Neuronal stem cell (in vitro differentiated cells): ENCODE measurements around the gene KIAA1328.

ENCODE experiments used
- DNase-seq: peaks from one replicate; pipeline ENCODE4 v3.0.0-alpha.2; 2013; ENCODE audit warnings: low spot score
- H2AFZ ChIP-seq: one replicate; pipeline ENCODE4 v1.6.1; 2013; ENCODE audit warnings: mild to moderate bottlenecking, low read length, inconsistent platforms
- H2AK5ac ChIP-seq: 2 replicates; pipeline ENCODE4 v1.6.1; 2013; ENCODE audit warnings: low read depth, mild to moderate bottlenecking, inconsistent platforms, low read length, moderate library complexity, mixed read lengths
- H2BK120ac ChIP-seq: 2 replicates; pipeline ENCODE4 v1.6.1; 2013; ENCODE audit warnings: low read depth, mild to moderate bottlenecking, inconsistent platforms, low read length, moderate library complexity, mixed read lengths
- H2BK12ac ChIP-seq: one replicate; pipeline ENCODE4 v1.6.1; 2013; ENCODE audit warnings: low read length, inconsistent platforms
- H2BK15ac ChIP-seq: 2 replicates; pipeline ENCODE4 v1.6.1; 2013; ENCODE audit warnings: mild to moderate bottlenecking, low read length, inconsistent platforms, mixed read lengths
- H2BK5ac ChIP-seq: one replicate; pipeline ENCODE4 v1.6.1; 2013; ENCODE audit warnings: inconsistent platforms, mild to moderate bottlenecking, low read length, moderate library complexity
- H3K14ac ChIP-seq: one replicate; pipeline ENCODE4 v1.6.1; 2013; ENCODE audit warnings: low read length, inconsistent platforms
- H3K18ac ChIP-seq: 2 replicates; pipeline ENCODE4 v1.6.1; 2013; ENCODE audit warnings: low read length, inconsistent platforms
- H3K23ac ChIP-seq: 2 replicates; pipeline ENCODE4 v1.6.1; 2013; ENCODE audit warnings: low read depth, mild to moderate bottlenecking, mixed read lengths, low read length, inconsistent platforms; ENCODE audit not compliant: poor library complexity
- H3K27ac ChIP-seq: replicated peaks from 3 replicates; pipeline ENCODE4 v1.5.1; 2013; ENCODE audit warnings: low read length, inconsistent platforms
- H3K27me3 ChIP-seq, 3 experiments: 2 replicates each; pipeline ENCODE4 v1.6.1; 2013; ENCODE audit warnings: low read length in 3 of 3, mild to moderate bottlenecking in 2 of 3, inconsistent platforms in 1 of 3, low read depth in 1 of 3, mixed read lengths in 1 of 3, moderate library complexity in 1 of 3; ENCODE audit not compliant: control insufficient read depth in 3 of 3, insufficient read depth in 3 of 3
- H3K36me3 ChIP-seq, 2 donors: replicated peaks in 1 of 2; 2 replicates each; pipeline ENCODE4 v1.6.1; 2013; ENCODE audit warnings: low read length in 2 of 2; ENCODE audit not compliant: control insufficient read depth in 2 of 2, insufficient read depth in 2 of 2
- H3K4ac ChIP-seq: 2 replicates; pipeline ENCODE4 v1.6.1; 2013; ENCODE audit warnings: inconsistent platforms, mild to moderate bottlenecking, low read length, moderate library complexity
- H3K4me1 ChIP-seq, 2 donors: 1 replicate in 1 of 2; 2 replicates in 1 of 2; pipeline ENCODE4 v1.6.1; 2013; ENCODE audit warnings: low read length in 2 of 2, low read depth in 1 of 2; ENCODE audit not compliant: control insufficient read depth in 2 of 2, insufficient read depth in 1 of 2
- H3K4me2 ChIP-seq: one replicate; pipeline ENCODE4 v1.6.1; 2013; ENCODE audit warnings: mild to moderate bottlenecking, low read length, inconsistent platforms; ENCODE audit not compliant: insufficient read depth, poor library complexity, severe bottlenecking
- H3K4me3 ChIP-seq, 2 donors: 2 replicates each; pipeline ENCODE4 v1.5.1; 2013; ENCODE audit warnings: low read length in 2 of 2, mild to moderate bottlenecking in 2 of 2, inconsistent platforms in 1 of 2, moderate library complexity in 1 of 2
- H3K79me1 ChIP-seq: one replicate; pipeline ENCODE4 v1.6.1; 2013; ENCODE audit warnings: low read depth, mild to moderate bottlenecking, inconsistent platforms, low read length, moderate library complexity
- H3K9ac ChIP-seq: one replicate; pipeline ENCODE4 v1.6.1; 2013; ENCODE audit warnings: mild to moderate bottlenecking, low read depth, low read length, inconsistent platforms; ENCODE audit not compliant: poor library complexity
- H3K9me3 ChIP-seq, 2 donors: replicated peaks in 1 of 2; 2 replicates each; pipeline versions ENCODE3 to v1.6.1; 2013; ENCODE audit warnings: low read length in 2 of 2, mild to moderate bottlenecking in 2 of 2, inconsistent platforms in 1 of 2, low read depth in 1 of 2, mixed read lengths in 1 of 2, moderate library complexity in 1 of 2; ENCODE audit not compliant: control insufficient read depth in 2 of 2, insufficient read depth in 1 of 2
- H4K8ac ChIP-seq: one replicate; pipeline ENCODE4 v1.6.1; 2013; ENCODE audit warnings: low read depth, mild to moderate bottlenecking, inconsistent platforms, low read length, moderate library complexity
- H4K91ac ChIP-seq: one replicate; pipeline ENCODE4 v1.6.1; 2013; ENCODE audit warnings: low read length, low read depth, mild to moderate bottlenecking, inconsistent platforms; ENCODE audit not compliant: poor library complexity
- WGBS, 2 donors: extraction: QIAGEN DNeasy Blood & Tissue Kit; methylation state at CpG; one replicate each; pipeline ENCODE4 v1.1.7; 2013; ENCODE audit warnings: missing lambda C conversion rate in 2 of 2, mixed read lengths in 1 of 2; ENCODE audit not compliant: insufficient read length in 2 of 2, insufficient replicate concordance in 1 of 2; ENCODE audit errors: extremely low coverage in 2 of 2; 5-methylcytosine and 5-hydroxymethylcytosine counted together

The KIAA1328 gene

DNA sequence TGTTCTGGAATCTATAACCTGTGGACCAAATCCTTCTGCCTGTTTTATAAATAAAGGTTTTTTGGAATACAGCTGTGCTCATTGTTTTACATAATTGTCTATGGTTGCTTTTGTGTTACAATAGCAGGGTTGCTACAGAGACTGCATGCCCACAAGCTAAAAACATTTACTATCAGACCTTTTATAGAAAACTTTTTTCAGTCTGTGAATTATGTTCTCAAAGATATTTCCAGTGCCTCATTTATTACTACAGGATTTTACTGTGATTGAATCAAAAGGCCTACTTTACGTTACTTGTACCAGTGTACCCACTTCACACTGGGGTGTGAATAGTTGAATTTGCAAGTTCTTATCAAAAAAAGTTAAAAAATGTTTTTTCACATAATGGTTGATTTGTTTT, 7.0 kb downstream of the KIAA1328 start:
- Histone ChIP-seq H3K36me3 (peaks cover 0 to 20% of the 10 kb centered on the region in 2 donors), H3K9ac (no peak overlapping the region), H2BK5ac (no peak overlapping the region), H3K4ac (no peak overlapping the region), H2AFZ (no peak overlapping the region), H2BK120ac (no peak overlapping the region), H4K91ac (no peak overlapping the region), H3K27ac (no peak overlapping the region), H2BK12ac (no peak overlapping the region), H2BK15ac (no peak overlapping the region), H3K4me3 (no peak overlapping the region), H3K27me3 (no peaks in the 10 kb centered on the region), H3K18ac (no peak overlapping the region), H2AK5ac (no peak overlapping the region), H3K4me2 (no peak overlapping the region), H4K8ac (no peak overlapping the region), H3K4me1 (no peaks in the 10 kb centered on the region), H3K23ac (no peak overlapping the region), H3K9me3 (no peaks in the 10 kb centered on the region), H3K14ac (no peak overlapping the region), H3K79me1 (no peaks in the 10 kb centered on the region)
- WGBS, 2 donors, result no CpG with 5 or more reads among the region's 1 CpG
- DNase-seq, result no peak

DNA sequence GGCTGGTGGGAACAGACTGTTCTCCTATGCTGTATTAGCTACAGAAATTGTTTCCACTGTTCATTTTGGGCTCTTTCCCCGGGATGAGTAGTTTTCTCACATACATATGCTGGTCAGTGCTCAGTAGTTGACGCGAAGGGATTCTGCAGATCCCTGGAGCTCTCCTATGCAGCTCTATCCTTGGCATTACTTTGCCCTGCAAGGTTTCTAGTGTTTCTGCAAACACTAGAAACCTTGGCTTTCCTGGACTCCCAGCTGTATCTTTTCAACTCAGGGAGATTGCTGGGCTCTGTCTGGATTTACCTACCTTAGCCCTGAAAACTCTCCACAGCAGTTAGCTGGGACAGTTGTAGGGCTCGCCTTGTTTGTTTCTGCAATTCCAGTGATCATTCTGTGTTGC, 10.9 kb downstream of the KIAA1328 start:
- no peaks in the 10 kb centered on the region for H3K4me1 ChIP-seq
- H3K18ac ChIP-seq, result no peak overlapping the region
- peaks cover 0 to 25% of the 10 kb centered on the region in 2 donors for H3K36me3 ChIP-seq
- no peak for DNase-seq
- no peaks in the 10 kb centered on the region for H3K27me3 ChIP-seq
- no peaks in the 10 kb centered on the region for H3K9me3 ChIP-seq
- H4K91ac ChIP-seq, result no peak overlapping the region
- no peak overlapping the region for H3K14ac ChIP-seq
- H3K4me2 ChIP-seq, result no peak overlapping the region
- no peak overlapping the region for H2BK15ac ChIP-seq
- H4K8ac ChIP-seq, result no peak overlapping the region
- H2BK120ac ChIP-seq, result no peak overlapping the region
- no peak overlapping the region for H2AFZ ChIP-seq
- H3K4ac ChIP-seq, result no peak overlapping the region
- no peak overlapping the region for H2AK5ac ChIP-seq
- no peak overlapping the region for H2BK12ac ChIP-seq
- H3K79me1 ChIP-seq, result no peaks in the 10 kb centered on the region
- H3K23ac ChIP-seq, result no peak overlapping the region
- no peak overlapping the region for H3K9ac ChIP-seq
- no CpG with 5 or more reads among the region's 4 CpGs for WGBS, 2 donors
- no peak overlapping the region for H3K27ac ChIP-seq
- H3K4me3 ChIP-seq, result no peak overlapping the region
- H2BK5ac ChIP-seq, result no peak overlapping the region

DNA sequence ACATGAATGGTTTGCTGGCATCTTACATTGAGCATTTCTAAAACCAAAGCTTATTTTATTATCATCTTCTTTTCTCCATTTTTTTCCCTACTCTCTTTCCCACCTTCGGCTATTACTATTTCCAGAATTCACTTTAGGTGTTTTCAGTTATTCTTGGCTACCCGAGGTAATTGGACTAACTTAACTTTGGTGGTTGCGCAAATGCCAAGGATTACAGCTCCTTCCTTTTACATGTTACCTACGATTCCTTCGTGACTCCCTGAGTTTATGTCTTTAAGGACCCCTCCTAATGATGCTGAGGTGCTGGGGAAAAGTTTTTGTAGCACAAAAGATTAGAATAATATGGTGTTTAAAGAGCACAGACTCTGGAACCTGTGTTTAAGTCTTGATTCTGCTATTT, 14.3 kb downstream of the KIAA1328 start:
- Histone ChIP-seq H3K4ac (no peak overlapping the region), H3K4me2 (no peak overlapping the region), H2AFZ (no peak overlapping the region), H4K91ac (no peak overlapping the region), H3K27ac (no peak overlapping the region), H2AK5ac (no peak overlapping the region), H3K4me1 (no peaks in the 10 kb centered on the region), H2BK15ac (no peak overlapping the region), H3K79me1 (no peaks in the 10 kb centered on the region), H3K18ac (no peak overlapping the region), H2BK120ac (no peak overlapping the region), H3K27me3 (no peaks in the 10 kb centered on the region), H4K8ac (no peak overlapping the region), H3K23ac (no peak overlapping the region), H2BK5ac (no peak overlapping the region), H3K4me3 (no peak overlapping the region), H3K9ac (no peak overlapping the region), H3K14ac (no peak overlapping the region), H2BK12ac (no peak overlapping the region), H3K36me3 (peaks cover 0 to 5% of the 10 kb centered on the region in 2 donors), H3K9me3 (no peaks in the 10 kb centered on the region)
- WGBS, 2 donors, result 100% methylated on average over 1 of the region's 5 CpGs; no CpG with 5 or more reads in 1 of the 2 donors
- no peak for DNase-seq

DNA sequence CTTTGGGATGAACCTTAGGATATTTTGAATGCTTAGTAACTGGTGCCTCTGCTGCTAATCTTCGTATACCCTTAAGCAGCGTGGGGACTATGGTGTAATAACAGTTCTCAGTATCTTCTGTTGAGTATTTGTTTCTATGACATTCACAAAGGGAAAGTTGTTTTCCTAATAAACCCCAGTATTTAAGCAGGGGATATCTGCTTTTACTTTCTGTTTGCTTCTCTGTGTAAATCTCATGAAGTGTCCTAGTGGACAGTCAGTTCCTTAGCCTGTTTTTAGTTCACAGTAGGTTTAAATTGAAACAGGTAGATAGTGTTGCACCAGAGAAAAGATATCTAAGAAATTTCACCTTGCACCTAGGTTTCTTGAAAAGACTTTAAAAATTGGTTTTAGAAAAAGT, 14.9 kb downstream of the KIAA1328 start:
- H3K4ac ChIP-seq, result no peak overlapping the region
- no peak overlapping the region for H3K14ac ChIP-seq
- H2BK12ac ChIP-seq, result no peak overlapping the region
- H2AFZ ChIP-seq, result no peak overlapping the region
- no peak overlapping the region for H3K4me2 ChIP-seq
- no peak overlapping the region for H3K9ac ChIP-seq
- no peak overlapping the region for H2AK5ac ChIP-seq
- H3K9me3 ChIP-seq, result no peaks in the 10 kb centered on the region
- H3K27ac ChIP-seq, result no peak overlapping the region
- no peaks in the 10 kb centered on the region for H3K27me3 ChIP-seq
- H3K23ac ChIP-seq, result no peak overlapping the region
- no peak overlapping the region for H2BK5ac ChIP-seq
- H4K8ac ChIP-seq, result no peak overlapping the region
- H3K4me1 ChIP-seq, result no peaks in the 10 kb centered on the region
- H3K79me1 ChIP-seq, result no peaks in the 10 kb centered on the region
- no peak overlapping the region for H4K91ac ChIP-seq
- H3K36me3 ChIP-seq, result peaks cover 0 to 5% of the 10 kb centered on the region in 2 donors
- no peak for DNase-seq
- H3K18ac ChIP-seq, result no peak overlapping the region
- no peak overlapping the region for H2BK15ac ChIP-seq
- no peak overlapping the region for H2BK120ac ChIP-seq
- H3K4me3 ChIP-seq, result no peak overlapping the region
- WGBS, 2 donors, result no CpG with 5 or more reads among the region's 2 CpGs
